GM12878 (cell line): Measurements from ENCODE around the gene ENTPD5. TPM values are rescaled to one million over a fixed set of nuclear protein-coding genes. Genes with fewer than 3 reads are reported as not detected.

Experiments used
- ATAC-seq: fragments of 200-7000 bp; cut with Tn5 transposase; 3 replicates; pipeline ENCODE4 v1.9.1; 2020; ENCODE audit warnings: mild to moderate bottlenecking, moderate library complexity
- BruUV-seq: library from RNA; stranded (reverse); fragments of 400-500 nt; replicated peaks from 2 replicates; lab custom pipeline; 2021; lab: Mats Ljungman, UMichigan
- CTCF ChIA-PET: fragments of 300-600 bp; sonication (Branson Sonifier 250); formaldehyde crosslinking; extraction: SDS; loops from one replicate; lab custom pipeline; 2021; ENCODE audit warnings: inconsistent platforms; lab: Yijun Ruan, JAX
- POLR2A ChIA-PET: fragments of 350-600 bp; formaldehyde crosslinking; extraction: SDS; loops from one replicate; lab custom pipeline; 2021; ENCODE audit warnings: inconsistent platforms; lab: Charles Lee
- RAD21 ChIA-PET: fragments of 300-600 bp; sonication (Branson Sonifier 250); formaldehyde crosslinking; loops from one replicate; lab custom pipeline; 2023; ENCODE audit warnings: antibody characterized with exemption; ENCODE audit not compliant: unreplicated experiment; lab: Charles Lee
- SMC1A ChIA-PET: fragments of 300-600 bp; sonication (Branson Sonifier 250); formaldehyde crosslinking; loops from one replicate; lab custom pipeline; 2023; ENCODE audit not compliant: unreplicated experiment, uncharacterized antibody; lab: Charles Lee
- DNase-seq: peaks from one replicate; pipeline ENCODE4 v3.0.0-alpha.2; 2011; ENCODE audit warnings: low read depth, low spot score
- FAIRE-seq: peaks from 3 replicates; lab custom pipeline; 2011; peaks lifted over from hg19 to GRCh38; lab: Jason Lieb, UNC
- H2AFZ ChIP-seq: 2 replicates; pipeline ENCODE4 v1.6.0; 2011; ENCODE audit warnings: low read depth, low read length, control low read depth; ENCODE audit not compliant: control insufficient read depth
- H3K27ac ChIP-seq: 2 replicates; pipeline ENCODE4 v1.5.1; 2011; ENCODE audit warnings: control low read depth; ENCODE audit not compliant: control insufficient read depth, insufficient read depth
- H3K27me3 ChIP-seq, 2 experiments: replicated peaks in 1 of 2; 2 replicates each; pipeline versions ENCODE4 v1.6.0 to v1.6.1; 2011; ENCODE audit warnings: low read length in 1 of 2; ENCODE audit not compliant: control insufficient read depth in 2 of 2, insufficient read depth in 2 of 2
- H3K36me3 ChIP-seq, 2 experiments: 2 replicates each; pipeline ENCODE4 v1.5.1; 2011; ENCODE audit warnings: low read length in 1 of 2; ENCODE audit not compliant: control insufficient read depth in 2 of 2, insufficient read depth in 2 of 2
- H3K4me1 ChIP-seq: 2 replicates; pipeline ENCODE4 v1.6.1; 2011; ENCODE audit warnings: mild to moderate bottlenecking, low read length, moderate library complexity, mixed read lengths; ENCODE audit not compliant: control insufficient read depth, insufficient read depth
- H3K4me2 ChIP-seq: 2 replicates; pipeline ENCODE4 v1.6.0; 2011; ENCODE audit warnings: control low read depth; ENCODE audit not compliant: control insufficient read depth, insufficient read depth
- H3K4me3 ChIP-seq: fragments of 200-600 bp; sonication (generic); 2 replicates; pipeline ENCODE4 v1.5.1; 2016
- H3K79me2 ChIP-seq: 2 replicates; pipeline ENCODE4 v1.6.0; 2011; ENCODE audit warnings: low read length; ENCODE audit not compliant: control insufficient read depth, insufficient read depth
- H3K9ac ChIP-seq: 2 replicates; pipeline ENCODE4 v1.8.0; 2011; ENCODE audit warnings: low read length, control low read depth, mixed read lengths; ENCODE audit not compliant: control insufficient read depth, insufficient read depth
- H3K9me3 ChIP-seq: replicated peaks from 3 replicates; pipeline ENCODE4 v1.5.1; 2011; ENCODE audit warnings: mild to moderate bottlenecking, low read length; ENCODE audit not compliant: control insufficient read depth, insufficient read depth
- H4K20me1 ChIP-seq: 2 replicates; pipeline ENCODE4 v1.6.0; 2011; ENCODE audit not compliant: control insufficient read depth, insufficient read depth
- CTCF ChIP-seq, 3 experiments: IDR thresholded peaks in 2 of 3; conservative IDR thresholded peaks in 1 of 3; 2 replicates each; pipeline ENCODE4 v1.5.1; 2011; ENCODE audit warnings: low read depth in 3 of 3, low read length in 3 of 3, mild to moderate bottlenecking in 3 of 3, control low read depth in 2 of 3, moderate library complexity in 2 of 3, inconsistent platforms in 1 of 3, mixed read lengths in 1 of 3; ENCODE audit not compliant: control insufficient read depth in 2 of 3, insufficient read depth in 1 of 3; ENCODE audit errors: extremely low read depth in 1 of 3
- EZH2 ChIP-seq: IDR thresholded peaks from 2 replicates; pipeline ENCODE4 v1.6.1; 2012; ENCODE audit warnings: low read depth, mild to moderate bottlenecking, control low read depth, inconsistent platforms, low read length, borderline replicate concordance; ENCODE audit not compliant: control insufficient read depth
- IKZF1 ChIP-seq: fragments of 450-650 bp; conservative IDR thresholded peaks from 2 replicates; pipeline ENCODE4 v1.6.1; 2017; ENCODE audit warnings: antibody characterized with exemption, mild to moderate bottlenecking
- IRF4 ChIP-seq: IDR thresholded peaks from 2 replicates; pipeline ENCODE4 v1.6.1; 2011; ENCODE audit warnings: low read depth, low read length
- MXI1 ChIP-seq: fragments of 150-350 bp; IDR thresholded peaks from 2 replicates; pipeline ENCODE4 v1.6.1; 2011; ENCODE audit warnings: low read depth, mild to moderate bottlenecking, inconsistent platforms, low read length, improper control_type of control experiment
- RAD21 ChIP-seq: IDR thresholded peaks from 2 replicates; pipeline ENCODE4 v1.6.1; 2011; ENCODE audit warnings: mild to moderate bottlenecking, low read depth, low read length, moderate library complexity; ENCODE audit not compliant: insufficient read depth
- SIX5 ChIP-seq: IDR thresholded peaks from 2 replicates; pipeline ENCODE4 v1.6.1; 2011; ENCODE audit warnings: mild to moderate bottlenecking, low read depth, low read length, moderate library complexity; ENCODE audit not compliant: severe bottlenecking
- SMARCA5 ChIP-seq: fragments of 450-650 bp; IDR thresholded peaks from 2 replicates; pipeline ENCODE4 v1.6.1; 2017; ENCODE audit warnings: mild to moderate bottlenecking
- TBL1XR1 ChIP-seq: IDR thresholded peaks from 2 replicates; pipeline ENCODE4 v1.6.1; 2012; ENCODE audit warnings: low read depth, low read length, improper control_type of control experiment
- ZNF217 ChIP-seq: fragments of 450-650 bp; IDR thresholded peaks from 2 replicates; pipeline ENCODE4 v1.6.1; 2017; ENCODE audit warnings: antibody characterized with exemption, mild to moderate bottlenecking
- WGBS: methylation state at CpG from one replicate; pipeline ENCODE4 v1.1.6; 2016; ENCODE audit warnings: low lambda C conversion rate; ENCODE audit not compliant: insufficient replicate concordance, insufficient coverage; ENCODE audit errors: missing lambda C conversion rate; 5-methylcytosine and 5-hydroxymethylcytosine counted together
- in situ Hi-C: fragments of 300-500 bp; cut with MboI; formaldehyde crosslinking; loops from 9 replicates; pipeline ENCODE4 v1.14.3; 2018; ENCODE audit warnings: mixed read lengths
- intact Hi-C: fragments of 100-400 bp; cut with micrococcal nuclease; formaldehyde crosslinking; loops from one replicate; pipeline ENCODE4 v1.14.2; 2022; ENCODE audit not compliant: unreplicated experiment
- polyA plus RNA-seq, 11 experiments: library from polyadenylated mRNA; depleted of rRNA in 4 of 11; unstranded in 6 of 11; stranded (reverse) in 5 of 11; fragments of >200 nt; fragmentation: Nextera tagmentation in 4 of 11; fragmentation: Illumina TruSeq in 1 of 11; extraction: Ambion mirVana in 4 of 11; extraction: Trizol in 1 of 11; gene quantifications; 1 replicate in 1 of 11; 2 replicates in 10 of 11; pipeline versions ENCODE4 v1.2.1 to v1.2.3, GENCODE V29; 2011 to 2016; ENCODE audit warnings: inconsistent platforms in 2 of 11, missing spikeins in 2 of 11, low read depth in 1 of 11
- total RNA-seq, 4 experiments: library from RNA; depleted of rRNA in 3 of 4; stranded (reverse); fragments of >200 nt in 3 of 4; fragmentation: Illumina TruSeq in 1 of 4; extraction: Trizol in 1 of 4; gene quantifications; 2 replicates each; pipeline versions ENCODE4 v1.2.1 to v1.2.3, GENCODE V29; 2013 to 2021

Gene ENTPD5
- total and polyA plus RNA-seq, 10 of the 15 experiments (the other 5 are each of a cell fraction or from before 2014, with no cell fraction given) = 2.4 to 9.9 (median 7.6) TPM

GRCh38 chr14:73935666-73936065 is 83.4 kb downstream of the ENTPD5 start:
- Histone ChIP-seq H4K20me1 (no peaks in the 10 kb centered on the region), H3K9me3 (no peaks in the 10 kb centered on the region), H2AFZ (no peak overlapping the region), H3K36me3 (peaks cover 5 to 13% of the 10 kb centered on the region in 2 experiments; a peak in 3 of 4 replicates), H3K79me2 (no peaks in the 10 kb centered on the region), H3K4me3 (no peak overlapping the region), H3K27me3 (no peaks in the 10 kb centered on the region)
- DNase-seq (no peak), FAIRE-seq (no peak)
- SMC1A ChIA-PET = interaction anchor here (0.8 to 1.4 kb wide), 3 partner anchors 11 to 207 kb away, joined by 3 read pairs; no protein-coding TSS in a partner anchor
- WGBS = 97% methylated on average over 2 of the region's 2 CpGs
- no peak for TF ChIP-seq MXI1
- TF ChIP-seq IKZF1 = no peak
- TF ChIP-seq ZNF217 = no peak
- TF ChIP-seq SIX5 = no peak
- TF ChIP-seq TBL1XR1 = no peak
- TF ChIP-seq CTCF (IDR thresholded peaks at IDR 0.05 in 2 of 3, conservative IDR thresholded peaks at IDR 0.05 in 1 of 3; ENCODE audit: control insufficient read depth in 2 of 3, extremely low read depth in 1 of 3, insufficient read depth in 1 of 3, low read depth in 3 of 3, low read length in 3 of 3) = peak; percentile 14 to 18 (median 15); a peak in 2 of 6 replicates
- TF ChIP-seq RAD21 = 0 out of 2 replicates have a peak, but pooled peaks have one; percentile 3
- TF ChIP-seq EZH2 = no peak
- no peak for TF ChIP-seq IRF4
- TF ChIP-seq SMARCA5 = no peak
- TF ChIP-seq, all 136 proteins: peak for 2
- peak; percentile 58; the same call in 2 of the 3 replicates for ATAC-seq
- CTCF ChIA-PET = interaction anchor here (0.6 to 1.6 kb wide), 10 partner anchors 11 to 589 kb away, joined by 3 to 6 read pairs (median 3); partner anchors contain the start of genes COQ6 and FAM161B
- RAD21 ChIA-PET = interaction anchor here (0.9 kb wide), 1 partner anchor 10 kb away, joined by 4 read pairs; no protein-coding TSS in a partner anchor
- POLR2A ChIA-PET = no interaction called here
- H3K4me2 ChIP-seq = no peak overlapping the region
- BruUV-seq = no TSS peak
- H3K9ac ChIP-seq = no peak overlapping the region
- no peaks in the 10 kb centered on the region for H3K4me1 ChIP-seq
- H3K27ac ChIP-seq = no peak overlapping the region
- in situ Hi-C loops = no loop called here
- intact Hi-C loops = no loop called here
